GM23338 (cell line): ENCODE measurements around the gene KNL1. TPM values are rescaled to one million over a fixed set of nuclear protein-coding genes. Genes with fewer than 3 reads are reported as not detected.

ENCODE experiments used
- ATAC-seq: fragments of 200-7000 bp; cut with Tn5 transposase; 3 replicates; pipeline ENCODE4 v1.9.1; 2020
- DNase-seq: peaks from one replicate; pipeline ENCODE4 v3.0.0-alpha.2; 2015; ENCODE audit warnings: low spot score
- H2AFZ ChIP-seq: fragments of 200-600 bp; sonication (generic); 2 replicates; pipeline ENCODE4 v1.8.0; 2016; ENCODE audit warnings: antibody characterized with exemption, mild to moderate bottlenecking, moderate library complexity
- H3F3A ChIP-seq: fragments of 200-600 bp; sonication (generic); replicated peaks from 2 replicates; pipeline ENCODE4 v1.8.0; 2017; ENCODE audit warnings: antibody characterized with exemption, mixed run types, low read depth
- H3K27ac ChIP-seq: fragments of 200-600 bp; sonication (generic); 2 replicates; pipeline ENCODE4 v1.6.1; 2016; ENCODE audit warnings: low read depth
- H3K27me3 ChIP-seq: fragments of 200-600 bp; sonication (generic); 2 replicates; pipeline ENCODE4 v1.8.0; 2016; ENCODE audit warnings: mild to moderate bottlenecking, mixed run types, moderate library complexity; ENCODE audit not compliant: insufficient read depth
- H3K36me3 ChIP-seq: fragments of 200-600 bp; sonication (generic); 2 replicates; pipeline ENCODE4 v1.8.0; 2016; ENCODE audit warnings: mild to moderate bottlenecking; ENCODE audit not compliant: insufficient read depth
- H3K4me1 ChIP-seq: fragments of 200-600 bp; sonication (generic); 2 replicates; pipeline ENCODE4 v1.8.0; 2016; ENCODE audit warnings: mild to moderate bottlenecking, moderate library complexity; ENCODE audit not compliant: insufficient read depth
- H3K4me2 ChIP-seq: fragments of 200-600 bp; sonication (generic); 2 replicates; pipeline ENCODE4 v1.7.1; 2017; ENCODE audit warnings: mixed run types
- H3K4me3 ChIP-seq: fragments of 200-600 bp; sonication (generic); 2 replicates; pipeline ENCODE4 v1.6.1; 2016; ENCODE audit warnings: mixed run types
- H3K79me2 ChIP-seq: fragments of 200-600 bp; sonication (generic); replicated peaks from 2 replicates; pipeline ENCODE4 v1.8.0; 2017; ENCODE audit warnings: mild to moderate bottlenecking; ENCODE audit not compliant: insufficient read depth
- H3K9me2 ChIP-seq: fragments of 200-600 bp; sonication (generic); 2 replicates; pipeline ENCODE4 v1.8.0; 2017; ENCODE audit not compliant: insufficient read depth
- H4K20me1 ChIP-seq: fragments of 200-600 bp; sonication (generic); replicated peaks from 2 replicates; pipeline ENCODE4 v1.8.0; 2017; ENCODE audit warnings: mild to moderate bottlenecking; ENCODE audit not compliant: insufficient read depth
- H3K27ac Mint-ChIP-seq: 2 replicates; pipeline ENCODE4 v1.8.0; 2020; ENCODE audit warnings: inconsistent platforms, mild to moderate bottlenecking, moderate library complexity, mixed read lengths
- H3K27me3 Mint-ChIP-seq: 3 replicates; pipeline ENCODE4 v1.8.0; 2022; ENCODE audit warnings: low read depth, mild to moderate bottlenecking, moderate library complexity, mixed read lengths, inconsistent platforms; ENCODE audit not compliant: insufficient read depth, poor library complexity
- H3K36me3 Mint-ChIP-seq: 3 replicates; pipeline ENCODE4 v1.8.0; 2021; ENCODE audit warnings: low read depth, mild to moderate bottlenecking, inconsistent platforms, moderate library complexity, mixed read lengths
- H3K4me1 Mint-ChIP-seq: 3 replicates; pipeline ENCODE4 v1.8.0; 2020; ENCODE audit warnings: mild to moderate bottlenecking, inconsistent platforms, mixed read lengths
- H3K4me3 Mint-ChIP-seq: 3 replicates; pipeline ENCODE4 v1.8.0; 2021; ENCODE audit warnings: moderate library complexity, mild to moderate bottlenecking, inconsistent platforms, mixed read lengths
- H3K9me3 Mint-ChIP-seq: 3 replicates; pipeline ENCODE4 v1.8.0; 2020; ENCODE audit warnings: moderate library complexity, mild to moderate bottlenecking, inconsistent platforms, mixed read lengths
- CREB1 ChIP-seq: fragments of 250-450 bp; sonication (Bioruptor Pico); IDR thresholded peaks from 2 replicates; pipeline ENCODE4 v1.5.0; 2020; ENCODE audit warnings: low read depth, mild to moderate bottlenecking, moderate library complexity
- CTCF ChIP-seq, 2 experiments: fragments of 200-600 bp in 1 of 2; sonication (generic) in 1 of 2; conservative IDR thresholded peaks; 2 replicates each; pipeline versions ENCODE4 v1.5.1 to v1.6.1; 2016 to 2017; ENCODE audit warnings: antibody characterized with exemption in 2 of 2, low read depth in 2 of 2, mild to moderate bottlenecking in 2 of 2, moderate library complexity in 1 of 2
- ETS1 ChIP-seq: IDR thresholded peaks from 2 replicates; pipeline ENCODE4 v1.6.1; 2016; ENCODE audit warnings: antibody characterized with exemption
- EZH2 ChIP-seq: fragments of 200-600 bp; sonication (generic); IDR thresholded peaks from one replicate; pipeline ENCODE4 v1.8.0; 2017; ENCODE audit warnings: antibody characterized with exemption, mild to moderate bottlenecking, low read depth; ENCODE audit not compliant: unreplicated experiment
- JUNB ChIP-seq: IDR thresholded peaks from one replicate; pipeline ENCODE4 v1.6.1; 2016; ENCODE audit warnings: antibody characterized with exemption; ENCODE audit not compliant: unreplicated experiment
- NANOG ChIP-seq: IDR thresholded peaks from 2 replicates; pipeline ENCODE4 v1.6.1; 2016; ENCODE audit warnings: antibody characterized with exemption, borderline replicate concordance
- POLR2AphosphoS5 ChIP-seq: IDR thresholded peaks from 2 replicates; pipeline ENCODE4 v1.6.1; 2016; ENCODE audit warnings: antibody characterized with exemption, low read depth
- ZNF114 ChIP-seq: fragments of 250-450 bp; sonication (Bioruptor Pico); IDR thresholded peaks from 2 replicates; pipeline ENCODE4 v1.5.0; 2020; ENCODE audit warnings: mild to moderate bottlenecking, moderate library complexity
- long read RNA-seq: library from polyadenylated mRNA; unstranded; transcript quantifications from one replicate; pipeline ENCODE4 v2.0.0, GENCODE V29; 2020; ENCODE audit not compliant: unreplicated experiment
- polyA plus RNA-seq: library from polyadenylated mRNA; unstranded; fragments of >200 nt; fragmentation: Nextera tagmentation; extraction: Ambion mirVana; gene quantifications from 2 replicates; pipeline ENCODE4 v1.2.1, GENCODE V29; 2016
- total RNA-seq: library from RNA; depleted of rRNA; stranded (reverse); fragments of >200 nt; shearing (Covaris generic); gene quantifications from 2 replicates; pipeline ENCODE4 v1.2.3, GENCODE V29; 2014; rRNA removed

The KNL1 gene
- 43.2 and 46.2 TPM in 2 replicates for total RNA-seq
- 16.7 and 18.5 TPM in 2 replicates for polyA plus RNA-seq
- long read RNA-seq, full-length matches to known transcripts: 9 of 13 reads
- long read RNA-seq, partial matches to known transcripts: 1 of 13 reads
- long read RNA-seq, other reads (novel, unspliced or antisense): 3 of 13 reads

GRCh38 chr15:40593588-40594428, at the start of gene KNL1:
Gene KNL1, plus strand, starts transcription at chr15:40594249. Its CDS starts 8,683 bp downstream, at chr15:40602932.
- no peaks in the 10 kb centered on the region for H3K36me3 ChIP-seq
- Mint-ChIP-seq H3K36me3 (peaks cover 3% of the 10 kb centered on the region; the same call in 1 of the 3 replicates), H3K27me3 (peaks cover 16% of the 10 kb centered on the region), H3K27ac (peak within 1 kb of the TSS; percentile 100), H3K4me1 (peaks cover 24% of the 10 kb centered on the region), H3K4me3 (peak within 1 kb of the TSS; percentile 98), H3K9me3 (peaks cover 5% of the 10 kb centered on the region)
- H3K4me2 ChIP-seq: peak within 1 kb of the TSS; percentile 99
- ATAC-seq (peak; percentile 71), DNase-seq (peak; percentile 92)
- H3F3A ChIP-seq: peaks cover 7% of the 10 kb centered on the region; the same call in 1 of the 2 replicates
- H4K20me1 ChIP-seq: no peaks in the 10 kb centered on the region; the same call in 1 of the 2 replicates
- no peaks in the 10 kb centered on the region for H3K27me3 ChIP-seq
- H2AFZ ChIP-seq: peak within 1 kb of the TSS; percentile 77
- H3K79me2 ChIP-seq: peaks cover 39% of the 10 kb centered on the region
- TF ChIP-seq ZNF114 (CRISPR knock-in tag) (peak; percentile 82; the same call in 1 of the 2 replicates), ETS1 (peak; percentile 46; the same call in 1 of the 2 replicates), CREB1 (CRISPR knock-in tag) (peak; percentile 92), JUNB (no peak), EZH2 (no peak), POLR2AphosphoS5 (peak; percentile 80)
- H3K9me2 ChIP-seq: no peaks in the 10 kb centered on the region
- peak within 1 kb of the TSS; percentile 94 for H3K27ac ChIP-seq
- peaks cover 17% of the 10 kb centered on the region for H3K4me1 ChIP-seq
- H3K4me3 ChIP-seq: peak within 1 kb of the TSS; percentile 95

- H4K20me1 ChIP-seq: no peaks in the 10 kb centered on the region; the same call in 1 of the 2 replicates
- H3K27me3 ChIP-seq: no peaks in the 10 kb centered on the region
- H3K4me1 ChIP-seq: no peaks in the 10 kb centered on the region
- Mint-ChIP-seq H3K9me3 (no peaks in the 10 kb centered on the region), H3K36me3 (no peaks in the 10 kb centered on the region), H3K27me3 (peaks cover 5% of the 10 kb centered on the region), H3K4me1 (no peaks in the 10 kb centered on the region), H3K27ac (no peak overlapping the region), H3K4me3 (no peak overlapping the region)
- ATAC-seq (peak; percentile 82), DNase-seq (peak; percentile 40)
- TF ChIP-seq NANOG (no peak), ZNF114 (CRISPR knock-in tag) (no peak), CTCF (conservative IDR thresholded peaks at IDR 0.05; ENCODE audit: low read depth in 2 of 2) (peak in 1 of 2 experiments; percentile 55; a peak in 3 of 4 replicates), POLR2AphosphoS5 (no peak)
- no peaks in the 10 kb centered on the region for H3F3A ChIP-seq
- H3K4me2 ChIP-seq: no peak overlapping the region
- no peaks in the 10 kb centered on the region for H3K9me2 ChIP-seq
- no peaks in the 10 kb centered on the region for H3K79me2 ChIP-seq
- no peak overlapping the region for H3K27ac ChIP-seq
- no peak overlapping the region for H2AFZ ChIP-seq
- H3K36me3 ChIP-seq: no peaks in the 10 kb centered on the region
- no peak overlapping the region for H3K4me3 ChIP-seq
Measured at GRCh38 chr15:40545457-40545856, 48.6 kb upstream of the KNL1 start.
